HCT116 (cell line): ENCODE data around the gene BCO2. TPM values are rescaled to one million over a fixed set of nuclear protein-coding genes. Genes with fewer than 3 reads are reported as not detected.

Source experiments
- ATAC-seq: fragments of 200-7000 bp; cut with Tn5 transposase; 2 replicates; pipeline ENCODE4 v1.9.1; 2020; ENCODE audit warnings: mild to moderate bottlenecking, moderate library complexity
- BruUV-seq: library from RNA; stranded (reverse); fragments of 400-500 nt; replicated peaks from 2 replicates; lab custom pipeline; 2021; lab: Mats Ljungman, UMichigan
- CTCF ChIA-PET: fragments of 300-600 bp; sonication (Branson Sonifier 250); formaldehyde crosslinking; loops from one replicate; lab custom pipeline; 2021; ENCODE audit warnings: antibody characterized with exemption; lab: Charles Lee
- POLR2A ChIA-PET: fragments of 300-600, 350-600 bp; sonication (Branson Sonifier 250); formaldehyde crosslinking; loops from one replicate; lab custom pipeline; 2021; ENCODE audit warnings: antibody characterized with exemption; lab: Charles Lee
- RAD21 ChIA-PET, 2 experiments: fragments of 300-600 bp; sonication (Branson Sonifier 250); formaldehyde crosslinking; loops; one replicate each; lab custom pipeline; 2023; ENCODE audit warnings: low total read pairs in 2 of 2; ENCODE audit not compliant: uncharacterized antibody in 2 of 2, unreplicated experiment in 2 of 2, low non-redundant PET in 1 of 2; lab: Charles Lee
- DNase-seq: peaks from one replicate; pipeline ENCODE4 v3.0.0-alpha.2; 2010; ENCODE audit warnings: low read depth, low spot score
- H2AFZ ChIP-seq: fragments of 200-600 bp; shearing (Covaris generic), sonication (generic); 2 replicates; pipeline ENCODE4 v1.6.1; 2017; ENCODE audit warnings: low read depth, mixed run types, mixed read lengths, antibody characterized with exemption, low read length; ENCODE audit not compliant: poor library complexity, severe bottlenecking
- H3K27ac ChIP-seq: 2 replicates; pipeline ENCODE4 v1.5.1; 2012; ENCODE audit warnings: low read depth, low read length
- H3K27me3 ChIP-seq: fragments of 200-600 bp; sonication (generic); 2 replicates; pipeline ENCODE4 v1.6.1; 2016; ENCODE audit warnings: mixed run types, low read length, mixed read lengths; ENCODE audit not compliant: insufficient read depth
- H3K36me3 ChIP-seq, 2 experiments: fragments of 200-500 bp in 1 of 2; fragments of 200-600 bp in 1 of 2; sonication (Bioruptor generic) in 1 of 2; sonication (generic) in 1 of 2; 2 replicates each; pipeline versions ENCODE4 v1.5.1 to v1.6.1; 2014 to 2016; ENCODE audit warnings: low read length in 2 of 2, inconsistent platforms in 1 of 2, mixed read lengths in 1 of 2, mixed run types in 1 of 2; ENCODE audit not compliant: insufficient read depth in 2 of 2, control insufficient read depth in 1 of 2
- H3K4me1 ChIP-seq, 2 experiments: fragments of 200-600 bp in 1 of 2; sonication (generic) in 1 of 2; 2 replicates each; pipeline versions ENCODE4 v1.5.1 to v1.6.1; 2012 to 2017; ENCODE audit warnings: low read length in 2 of 2, inconsistent platforms in 1 of 2, mild to moderate bottlenecking in 1 of 2, mixed read lengths in 1 of 2, mixed run types in 1 of 2, moderate library complexity in 1 of 2; ENCODE audit not compliant: insufficient read depth in 2 of 2, control insufficient read depth in 1 of 2
- H3K4me2 ChIP-seq: fragments of 200-600 bp; sonication (generic); 2 replicates; pipeline ENCODE4 v1.6.1; 2017; ENCODE audit warnings: mixed run types, low read length, mixed read lengths
- H3K4me3 ChIP-seq, 2 experiments: fragments of 200-600 bp in 1 of 2; sonication (generic) in 1 of 2; replicated peaks in 1 of 2; 2 replicates each; pipeline ENCODE4 v1.5.1; 2011 to 2016; ENCODE audit warnings: low read length in 2 of 2, control low read depth in 1 of 2, low read depth in 1 of 2, mild to moderate bottlenecking in 1 of 2, mixed read lengths in 1 of 2, mixed run types in 1 of 2
- H3K79me2 ChIP-seq: fragments of 200-600 bp; sonication (generic); 2 replicates; pipeline ENCODE4 v1.6.1; 2017; ENCODE audit warnings: mild to moderate bottlenecking, mixed run types, low read length, moderate library complexity, mixed read lengths; ENCODE audit not compliant: insufficient read depth
- H3K9ac ChIP-seq: fragments of 200-600 bp; sonication (generic); 2 replicates; pipeline ENCODE4 v1.6.1; 2016; ENCODE audit warnings: low read length, mixed read lengths
- H3K9me2 ChIP-seq: fragments of 200-600 bp; sonication (generic), shearing (Covaris generic); 2 replicates; pipeline ENCODE4 v1.6.1; 2017; ENCODE audit warnings: mixed run types, mild to moderate bottlenecking, moderate library complexity; ENCODE audit not compliant: insufficient read depth
- H3K9me3 ChIP-seq, 2 experiments: fragments of 200-500 bp in 1 of 2; fragments of 200-600 bp in 1 of 2; sonication (Bioruptor generic) in 1 of 2; sonication (generic) in 1 of 2; 2 replicates each; pipeline ENCODE4 v1.6.1; 2014 to 2017; ENCODE audit warnings: low read length in 2 of 2, mixed read lengths in 2 of 2, inconsistent platforms in 1 of 2, low read depth in 1 of 2, mild to moderate bottlenecking in 1 of 2, mixed run types in 1 of 2, moderate library complexity in 1 of 2; ENCODE audit not compliant: control insufficient read depth in 1 of 2, insufficient read depth in 1 of 2
- H4K20me1 ChIP-seq: fragments of 200-600 bp; sonication (generic), shearing (Covaris generic); 2 replicates; pipeline ENCODE4 v1.6.1; 2017; ENCODE audit warnings: mixed run types, mild to moderate bottlenecking, moderate library complexity; ENCODE audit not compliant: insufficient read depth
- ATF3 ChIP-seq: IDR thresholded peaks from 2 replicates; pipeline ENCODE4 v1.6.1; 2012
- CEBPB ChIP-seq: IDR thresholded peaks from 2 replicates; pipeline ENCODE4 v1.6.1; 2012; ENCODE audit warnings: low read depth
- CTCF ChIP-seq, 3 experiments: fragments of 200-600 bp in 1 of 3; sonication (generic) in 1 of 3; IDR thresholded peaks in 2 of 3; conservative IDR thresholded peaks in 1 of 3; 2 replicates each; pipeline ENCODE4 v1.5.1; 2012 to 2017; ENCODE audit warnings: low read depth in 2 of 3, low read length in 2 of 3, antibody characterized with exemption in 1 of 3, borderline replicate concordance in 1 of 3, control low read depth in 1 of 3, mild to moderate bottlenecking in 1 of 3, mixed read lengths in 1 of 3, mixed run types in 1 of 3, moderate library complexity in 1 of 3; ENCODE audit not compliant: insufficient read depth in 1 of 3
- ELF1 ChIP-seq: IDR thresholded peaks from 2 replicates; pipeline ENCODE4 v1.6.1; 2012; ENCODE audit warnings: low read depth, borderline replicate concordance
- EZH2phosphoT487 ChIP-seq: fragments of 200-600 bp; IDR thresholded peaks from 2 replicates; pipeline ENCODE4 v1.6.1; 2018; ENCODE audit warnings: antibody characterized with exemption, borderline replicate concordance
- JUND ChIP-seq: IDR thresholded peaks from 2 replicates; pipeline ENCODE4 v1.6.1; 2012
- MAX ChIP-seq: IDR thresholded peaks from 2 replicates; pipeline ENCODE4 v1.6.1; 2012
- POLR2AphosphoS5 ChIP-seq: IDR thresholded peaks from 2 replicates; pipeline ENCODE4 v1.6.1; 2011; ENCODE audit warnings: mild to moderate bottlenecking, low read depth, low read length, moderate library complexity
- RAD21 ChIP-seq: IDR thresholded peaks from 2 replicates; pipeline ENCODE4 v1.6.1; 2012; ENCODE audit warnings: low read depth, mild to moderate bottlenecking
- SIN3A ChIP-seq: IDR thresholded peaks from 2 replicates; pipeline ENCODE4 v1.6.1; 2012; ENCODE audit warnings: low read depth
- SP1 ChIP-seq: IDR thresholded peaks from 2 replicates; pipeline ENCODE4 v1.6.1; 2012; ENCODE audit warnings: low read depth
- SRF ChIP-seq: IDR thresholded peaks from 2 replicates; pipeline ENCODE4 v1.6.1; 2012; ENCODE audit warnings: low read depth
- TCF7L2 ChIP-seq: IDR thresholded peaks from 2 replicates; pipeline ENCODE4 v1.7.0; 2011; ENCODE audit warnings: borderline replicate concordance, inconsistent platforms; ENCODE audit not compliant: insufficient read depth, insufficient read length; ENCODE audit errors: extremely low read depth
- YY1 ChIP-seq: IDR thresholded peaks from 2 replicates; pipeline ENCODE4 v1.6.1; 2011; ENCODE audit warnings: low read length, low read depth, moderate library complexity, mild to moderate bottlenecking; ENCODE audit not compliant: insufficient replicate concordance; ENCODE audit errors: extremely low read depth
- ZBTB33 ChIP-seq: IDR thresholded peaks from 2 replicates; pipeline ENCODE4 v1.6.1; 2011; ENCODE audit warnings: mild to moderate bottlenecking, low read length, moderate library complexity; ENCODE audit not compliant: insufficient replicate concordance; ENCODE audit errors: extremely low read depth
- ZFX ChIP-seq: fragments of 450-650 bp; IDR thresholded peaks from 2 replicates; pipeline ENCODE4 v1.6.1; 2017
- ZNF274 ChIP-seq: fragments of 200-500 bp; sonication (Bioruptor generic); IDR thresholded peaks from 2 replicates; pipeline ENCODE4 v1.6.1; 2014; ENCODE audit warnings: mild to moderate bottlenecking, low read depth, low read length, inconsistent platforms
- intact Hi-C: fragments of 100-400 bp; cut with micrococcal nuclease; formaldehyde crosslinking; loops from 2 replicates; pipeline ENCODE4 v1.10.0; 2022
- total RNA-seq: library from RNA; stranded (reverse); gene quantifications from one replicate; pipeline ENCODE4 v1.2.1, GENCODE V29; 2021; ENCODE audit not compliant: unreplicated experiment

The BCO2 gene
- total RNA-seq, 1 experiment from 2014 or later = 4.0 TPM

GRCh38 chr11:112266410-112266778, 91.1 kb downstream of the BCO2 start:
- Histone ChIP-seq H3K79me2 (no peaks in the 10 kb centered on the region), H3K4me3 (no peak overlapping the region), H3K4me1 (peaks cover 0 to 11% of the 10 kb centered on the region in 2 experiments; a peak in 2 of 4 replicates), H3K9me2 (no peaks in the 10 kb centered on the region), H3K4me2 (no peak overlapping the region), H4K20me1 (no peaks in the 10 kb centered on the region), H3K27me3 (no peaks in the 10 kb centered on the region), H3K9me3 (no peaks in the 10 kb centered on the region), H3K36me3 (no peaks in the 10 kb centered on the region), H3K27ac (no peak overlapping the region), H2AFZ (no peak overlapping the region), H3K9ac (no peak overlapping the region)
- ATAC-seq (no peak), DNase-seq (no peak)
- POLR2A ChIA-PET = no interaction called here
- RAD21 ChIA-PET = no interaction called here
- intact Hi-C loops = no loop called here
- CTCF ChIA-PET = no interaction called here
- TF ChIP-seq CTCF (IDR thresholded peaks at IDR 0.05 in 2 of 3, conservative IDR thresholded peaks at IDR 0.05 in 1 of 3; ENCODE audit: borderline replicate concordance in 1 of 3, insufficient read depth in 1 of 3, low read depth in 2 of 3, low read length in 2 of 3) (no peak), TCF7L2 (no peak), EZH2phosphoT487 (no peak), ZBTB33 (no peak), SIN3A (no peak), SP1 (no peak), SRF (no peak), ZFX (no peak), POLR2AphosphoS5 (no peak), RAD21 (no peak), ATF3 (no peak), JUND (no peak), ZNF274 (no peak), CEBPB (no peak), ELF1 (no peak), YY1 (no peak), MAX (no peak)
- no TSS peak for BruUV-seq
